Mammary epithelial cell (primary cell): ENCODE results near the gene MAP3K21.

Experiments used
- EZH2 ChIP-seq: IDR thresholded peaks from 2 replicates; pipeline ENCODE4 v1.6.1; 2012; ENCODE audit warnings: low read length, inconsistent platforms, borderline replicate concordance
- TF ChIP-seq, protein P1 (sequence below), 2 donors: IDR thresholded peaks in 1 of 2; conservative IDR thresholded peaks in 1 of 2; 2 replicates each; pipeline ENCODE4 v1.5.1; 2011 to 2012; ENCODE audit warnings: inconsistent platforms in 2 of 2, low read length in 2 of 2, mild to moderate bottlenecking in 2 of 2, control low read depth in 1 of 2, low read depth in 1 of 2; ENCODE audit not compliant: insufficient read depth in 1 of 2; ENCODE audit errors: extremely low read depth in 1 of 2

DNA sequence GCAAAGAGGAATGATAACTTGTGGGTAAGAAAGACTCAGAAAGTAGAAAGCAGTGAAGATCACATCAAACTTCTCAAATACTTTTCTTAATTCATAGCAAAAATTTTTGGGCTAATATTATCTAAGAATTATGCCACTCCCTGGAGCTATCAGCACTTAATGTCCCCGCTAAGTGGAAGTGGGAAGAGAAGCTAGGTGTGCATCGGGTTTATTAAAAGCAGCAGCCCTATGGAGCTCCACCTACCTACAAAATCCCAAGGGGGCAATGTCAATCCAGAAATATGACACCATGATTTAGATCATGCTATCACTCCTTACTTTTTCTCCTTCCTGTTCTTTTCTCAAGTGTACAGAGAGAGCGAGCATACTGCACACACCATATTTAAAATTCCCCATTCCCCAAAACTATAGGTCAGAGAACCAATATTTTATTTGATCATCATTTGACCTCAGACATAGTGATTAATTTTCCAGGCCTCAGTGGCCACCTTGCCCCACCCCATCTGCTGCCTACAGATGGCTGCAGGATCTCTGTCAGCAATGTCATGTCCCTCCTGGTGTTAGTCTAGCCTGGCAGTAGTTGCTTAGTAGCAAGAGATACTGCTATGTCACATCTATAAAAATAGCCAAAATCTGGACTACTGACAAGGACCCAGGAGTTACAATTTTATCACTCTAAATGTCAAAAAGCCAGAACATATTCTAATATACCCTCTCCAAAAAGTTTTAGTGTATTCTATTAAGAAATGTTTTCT, 66.6 kb downstream of the MAP3K21 start:
- TF ChIP-seq, protein P1, sequence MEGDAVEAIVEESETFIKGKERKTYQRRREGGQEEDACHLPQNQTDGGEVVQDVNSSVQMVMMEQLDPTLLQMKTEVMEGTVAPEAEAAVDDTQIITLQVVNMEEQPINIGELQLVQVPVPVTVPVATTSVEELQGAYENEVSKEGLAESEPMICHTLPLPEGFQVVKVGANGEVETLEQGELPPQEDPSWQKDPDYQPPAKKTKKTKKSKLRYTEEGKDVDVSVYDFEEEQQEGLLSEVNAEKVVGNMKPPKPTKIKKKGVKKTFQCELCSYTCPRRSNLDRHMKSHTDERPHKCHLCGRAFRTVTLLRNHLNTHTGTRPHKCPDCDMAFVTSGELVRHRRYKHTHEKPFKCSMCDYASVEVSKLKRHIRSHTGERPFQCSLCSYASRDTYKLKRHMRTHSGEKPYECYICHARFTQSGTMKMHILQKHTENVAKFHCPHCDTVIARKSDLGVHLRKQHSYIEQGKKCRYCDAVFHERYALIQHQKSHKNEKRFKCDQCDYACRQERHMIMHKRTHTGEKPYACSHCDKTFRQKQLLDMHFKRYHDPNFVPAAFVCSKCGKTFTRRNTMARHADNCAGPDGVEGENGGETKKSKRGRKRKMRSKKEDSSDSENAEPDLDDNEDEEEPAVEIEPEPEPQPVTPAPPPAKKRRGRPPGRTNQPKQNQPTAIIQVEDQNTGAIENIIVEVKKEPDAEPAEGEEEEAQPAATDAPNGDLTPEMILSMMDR (conservative IDR thresholded peaks at IDR 0.05 in 1 of 2, IDR thresholded peaks at IDR 0.05 in 1 of 2; ENCODE audit: extremely low read depth in 1 of 2, insufficient read depth in 1 of 2, low read depth in 1 of 2, low read length in 2 of 2) = no peak
- TF ChIP-seq EZH2 = no peak
